Breast epithelium (tissue), 4 donors: ENCODE data around the gene C6orf141. TPM values are rescaled to one million over a fixed set of nuclear protein-coding genes. Genes with fewer than 3 reads are reported as not detected.
"Not testable (repeated sequence)": the region's sequence is repeated elsewhere in the genome, so short reads cannot be mapped to it uniquely, and the experiment has no call there.

ENCODE experiments used
- DNase-seq, 2 donors: peaks; one replicate each; pipeline ENCODE4 v3.0.0-alpha.2; 2019; ENCODE audit warnings: low spot score in 2 of 2
- H3K27ac ChIP-seq, 2 donors: fragments of 200-600 bp; sonication (generic) in 1 of 2; one replicate each; pipeline ENCODE4 v1.5.1; 2016 to 2019; ENCODE audit warnings: mild to moderate bottlenecking in 1 of 2
- H3K27me3 ChIP-seq, 2 donors: fragments of 200-600 bp; sonication (generic) in 1 of 2; one replicate each; pipeline versions ENCODE4 v1.5.1 to v1.6.0; 2017 to 2019; ENCODE audit warnings: control low read depth in 1 of 2, mild to moderate bottlenecking in 1 of 2
- H3K36me3 ChIP-seq: fragments of 200-600 bp; one replicate; pipeline ENCODE4 v1.5.1; 2019
- H3K4me1 ChIP-seq, 2 donors: fragments of 200-600 bp; sonication (generic); one replicate each; pipeline ENCODE4 v1.5.1; 2016 to 2019; ENCODE audit warnings: control low read depth in 1 of 2
- H3K4me3 ChIP-seq, 3 donors: fragments of 200-600 bp; sonication (generic); 1 replicate in 2 of 3; 2 replicates in 1 of 3; pipeline ENCODE4 v1.5.1; 2016 to 2019; ENCODE audit warnings: mild to moderate bottlenecking in 3 of 3, moderate library complexity in 2 of 3
- H3K9me3 ChIP-seq, 2 donors: fragments of 200-600 bp; sonication (generic) in 1 of 2; one replicate each; pipeline ENCODE4 v1.5.1; 2016 to 2019; ENCODE audit warnings: control low read depth in 1 of 2
- POLR2A ChIP-seq: fragments of 450-650 bp; IDR thresholded peaks from one replicate; pipeline ENCODE4 v1.6.1; 2016; ENCODE audit warnings: antibody characterized with exemption, mild to moderate bottlenecking, moderate library complexity
- POLR2AphosphoS5 ChIP-seq, 3 donors: sonication (generic); formaldehyde crosslinking; IDR thresholded peaks; one replicate each; pipeline ENCODE4 v1.6.1; 2017; ENCODE audit warnings: antibody characterized with exemption in 3 of 3
- intact Hi-C: fragments of 100-400 bp; cut with DNase I; formaldehyde crosslinking; loops from one replicate; pipeline ENCODE4 v1.15.1; 2023; ENCODE audit warnings: low total_unique reads
- total RNA-seq, 3 donors: library from RNA; depleted of rRNA; stranded (reverse); fragments of >200 nt; gene quantifications; one replicate each; pipeline ENCODE4 v1.1.0, GENCODE V29; 2016
- TF ChIP-seq, protein P1 (sequence below), 3 donors: fragments of 450-650 bp; IDR thresholded peaks; one replicate each; pipeline ENCODE4 v1.5.1; 2016 to 2017; ENCODE audit warnings: antibody characterized with exemption in 3 of 3, mild to moderate bottlenecking in 3 of 3, moderate library complexity in 3 of 3

Gene C6orf141
- total RNA-seq, 3 donors from 2014 or later = 6.1 to 25.9 (median 9.4) TPM

DNA sequence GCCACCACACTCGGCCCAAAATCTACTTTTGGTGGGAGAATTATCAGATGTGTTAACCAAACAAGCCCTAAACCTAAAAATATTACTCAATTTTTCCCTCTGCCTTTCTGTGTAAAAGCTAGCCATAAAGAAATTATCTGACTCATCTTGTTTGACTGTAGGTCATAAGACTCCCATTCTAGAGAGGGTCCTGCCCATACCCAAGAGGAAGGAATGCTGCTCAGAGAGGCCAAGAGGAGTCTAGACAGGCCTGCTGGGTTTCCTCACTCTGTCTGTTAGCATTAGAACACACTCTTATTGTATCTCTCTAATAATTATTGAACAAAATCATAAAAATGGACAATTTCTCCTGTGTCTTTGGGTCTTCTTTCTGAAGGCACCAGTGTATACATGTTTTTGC, 26.1 kb downstream of the C6orf141 start:
- no peak for TF ChIP-seq POLR2AphosphoS5 (IDR thresholded peaks at IDR 0.05)
- no peak for TF ChIP-seq POLR2A
- TF ChIP-seq, protein P1, sequence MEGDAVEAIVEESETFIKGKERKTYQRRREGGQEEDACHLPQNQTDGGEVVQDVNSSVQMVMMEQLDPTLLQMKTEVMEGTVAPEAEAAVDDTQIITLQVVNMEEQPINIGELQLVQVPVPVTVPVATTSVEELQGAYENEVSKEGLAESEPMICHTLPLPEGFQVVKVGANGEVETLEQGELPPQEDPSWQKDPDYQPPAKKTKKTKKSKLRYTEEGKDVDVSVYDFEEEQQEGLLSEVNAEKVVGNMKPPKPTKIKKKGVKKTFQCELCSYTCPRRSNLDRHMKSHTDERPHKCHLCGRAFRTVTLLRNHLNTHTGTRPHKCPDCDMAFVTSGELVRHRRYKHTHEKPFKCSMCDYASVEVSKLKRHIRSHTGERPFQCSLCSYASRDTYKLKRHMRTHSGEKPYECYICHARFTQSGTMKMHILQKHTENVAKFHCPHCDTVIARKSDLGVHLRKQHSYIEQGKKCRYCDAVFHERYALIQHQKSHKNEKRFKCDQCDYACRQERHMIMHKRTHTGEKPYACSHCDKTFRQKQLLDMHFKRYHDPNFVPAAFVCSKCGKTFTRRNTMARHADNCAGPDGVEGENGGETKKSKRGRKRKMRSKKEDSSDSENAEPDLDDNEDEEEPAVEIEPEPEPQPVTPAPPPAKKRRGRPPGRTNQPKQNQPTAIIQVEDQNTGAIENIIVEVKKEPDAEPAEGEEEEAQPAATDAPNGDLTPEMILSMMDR (IDR thresholded peaks at IDR 0.05) = no peak
- Histone ChIP-seq H3K9me3 (no peaks in the 10 kb centered on the region), H3K27me3 (no peaks in the 10 kb centered on the region), H3K36me3 (no peaks in the 10 kb centered on the region), H3K4me1 (no peaks in the 10 kb centered on the region), H3K4me3 (no peak overlapping the region), H3K27ac (no peak overlapping the region)
- intact Hi-C loops = no loop called here
- no peak for DNase-seq

DNA sequence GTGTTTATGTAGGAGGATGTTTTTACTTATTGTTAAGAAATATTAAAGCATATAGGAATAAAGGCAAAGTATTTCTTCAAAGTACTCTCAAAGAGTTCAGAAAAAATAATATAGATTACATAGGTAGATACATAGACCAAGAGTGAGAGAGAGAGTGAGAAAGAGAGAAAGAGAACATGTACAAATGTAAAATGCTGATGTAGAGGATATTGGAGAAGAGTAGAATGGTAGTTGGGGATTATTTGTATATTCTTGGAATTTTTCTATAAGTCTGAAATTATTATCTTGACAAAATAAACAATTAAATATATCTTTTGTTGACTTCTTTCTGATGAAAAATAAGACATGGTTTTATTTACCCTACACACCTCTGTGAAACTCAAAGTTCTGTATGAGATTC, 29.2 kb downstream of the C6orf141 start:
- H3K9me3 ChIP-seq = no peaks in the 10 kb centered on the region
- H3K27me3 ChIP-seq = no peaks in the 10 kb centered on the region
- intact Hi-C loops = no loop called here
- no peak overlapping the region for H3K4me3 ChIP-seq
- no peaks in the 10 kb centered on the region for H3K36me3 ChIP-seq
- no peak for DNase-seq
- TF ChIP-seq POLR2A (no peak), POLR2AphosphoS5 (IDR thresholded peaks at IDR 0.05) (no peak)
- TF ChIP-seq, protein P1 (IDR thresholded peaks at IDR 0.05) = no peak
- H3K4me1 ChIP-seq = no peaks in the 10 kb centered on the region
- H3K27ac ChIP-seq = no peak overlapping the region

DNA sequence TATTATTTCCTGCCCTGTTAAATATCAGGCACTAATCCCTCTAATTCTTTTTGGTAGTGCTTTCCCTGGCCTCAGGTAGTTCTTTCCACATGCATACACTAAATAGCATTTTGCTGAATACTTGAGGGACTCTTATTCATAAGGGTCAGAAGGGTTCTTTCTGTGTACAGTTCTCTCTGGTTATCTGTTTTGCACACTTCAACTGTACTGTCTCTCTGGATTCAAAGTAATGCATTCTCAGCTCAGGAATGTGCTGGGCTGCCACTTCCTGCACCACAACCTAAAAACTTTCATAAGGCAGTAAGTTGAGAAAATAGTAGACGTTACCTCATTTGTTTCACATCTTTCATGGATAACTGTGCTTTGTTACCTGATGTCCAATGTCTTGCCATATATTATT, 32.1 kb downstream of the C6orf141 start:
- no peaks in the 10 kb centered on the region for H3K9me3 ChIP-seq
- no peaks in the 10 kb centered on the region for H3K4me1 ChIP-seq
- no peak overlapping the region for H3K4me3 ChIP-seq
- H3K36me3 ChIP-seq = no peaks in the 10 kb centered on the region
- TF ChIP-seq POLR2A (no peak), POLR2AphosphoS5 (IDR thresholded peaks at IDR 0.05) (no peak)
- TF ChIP-seq, protein P1 (IDR thresholded peaks at IDR 0.05) = no peak
- no peak for DNase-seq
- H3K27ac ChIP-seq = no peak overlapping the region
- intact Hi-C loops = no loop called here
- no peaks in the 10 kb centered on the region for H3K27me3 ChIP-seq

DNA sequence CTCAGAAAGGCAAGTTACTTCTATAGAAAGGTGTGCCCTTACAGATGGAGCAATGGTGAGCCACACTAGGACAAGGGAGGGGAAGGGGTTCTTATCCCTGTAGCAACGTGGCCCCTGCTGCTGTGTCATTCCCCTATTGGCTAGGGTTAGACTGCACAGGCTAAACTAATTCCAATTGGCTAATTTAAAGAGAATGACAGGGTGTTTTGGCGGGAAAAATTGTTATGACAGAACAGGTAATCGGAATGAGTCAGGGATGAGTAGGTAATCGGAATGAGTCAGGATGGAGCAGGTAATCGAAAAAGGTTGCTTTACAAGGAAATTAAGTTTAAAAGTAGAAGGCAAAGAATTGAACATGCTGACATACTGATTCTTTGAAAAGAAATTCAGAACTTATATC, 36.8 kb downstream of the C6orf141 start:
- not testable (repeated sequence) for H3K36me3 ChIP-seq

More for the DNA sequence above, 36.8 kb downstream of the C6orf141 start:
- H3K27ac ChIP-seq, H3K9me3 ChIP-seq, H3K4me1 ChIP-seq, H3K4me3 ChIP-seq, H3K27me3 ChIP-seq, intact Hi-C loops, DNase-seq: not testable (repeated sequence)

Other genes starting within 250 kb of the C6orf141 start
- 10 to 100 TPM; 15.1 to 23.2 (median 17.0) TPM for gene MMUT, start 87.4 kb upstream of the C6orf141 start, total RNA-seq
- gene CENPQ, start 87.3 kb upstream of the C6orf141 start, total RNA-seq = 1 to 10 TPM; 2.9 to 9.7 (median 6.4) TPM
- gene GLYATL3, start 50.7 kb upstream of the C6orf141 start, total RNA-seq = not detected
- gene RHAG, start 86.2 kb downstream of the C6orf141 start, total RNA-seq = not detected
- gene CRISP2, start 162.9 kb downstream of the C6orf141 start, total RNA-seq = under 1 TPM in 1 of 3 donors, not detected in 2; 0.33 TPM
- gene CRISP3, start 193.7 kb downstream of the C6orf141 start, total RNA-seq = 1 to 10 TPM in 1 of 3 donors, under 1 TPM in 1, not detected in 1; 0.73 to 9.2 TPM
- gene PGK2, start 236.6 kb downstream of the C6orf141 start, total RNA-seq = not detected